Measurements from ENCODE around the gene ANKRD6. TPM values are rescaled to one million over a fixed set of nuclear protein-coding genes. Genes with fewer than 3 reads are reported as not detected.

ANKRD6 gene
- total RNA-seq, 6 experiments from 2014 or later, result 5.3 to 14.8 (median 8.3) TPM

DNA sequence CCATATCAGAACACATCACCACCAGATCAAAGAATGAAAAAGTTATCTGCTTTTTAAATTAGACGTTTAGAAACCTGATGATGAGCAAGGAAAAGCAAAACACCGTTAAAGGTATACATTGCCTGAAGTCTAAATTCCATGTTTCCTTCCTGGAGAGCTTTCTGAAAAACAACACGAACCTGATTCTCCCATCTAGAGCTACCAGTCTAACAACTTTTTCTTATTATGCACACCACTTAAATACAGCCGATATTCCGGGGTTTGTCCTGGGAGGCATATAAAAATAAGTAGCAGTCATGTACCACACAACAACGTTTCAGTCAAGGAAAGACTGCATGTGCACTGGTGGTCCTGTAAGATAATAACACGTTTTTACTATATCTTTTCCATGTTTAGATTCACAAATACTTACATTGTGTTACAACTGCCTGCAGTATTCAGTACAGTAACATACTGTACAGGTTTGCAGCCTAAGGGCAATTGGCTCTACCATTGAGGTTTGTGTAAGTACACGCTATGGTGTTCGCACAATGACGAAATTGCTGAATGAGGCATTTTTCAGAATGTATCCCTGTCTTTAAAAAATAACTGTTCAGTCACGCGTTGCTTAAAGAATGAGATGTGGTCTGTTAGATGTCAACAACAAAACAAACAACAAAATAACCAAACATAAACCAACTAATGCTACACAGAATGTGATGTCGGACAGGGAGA lies 224.7 kb downstream of the ANKRD6 start:
- ATAC-seq (no peak), DNase-seq (no peak)
- Histone ChIP-seq H3K9me3 (no peaks in the 10 kb centered on the region), H3K27me3 (no peaks in the 10 kb centered on the region), H3K36me3 (peaks cover 5 to 100% (median 43%) of the 10 kb centered on the region in 4 donors), H3K4me1 (no peaks in the 10 kb centered on the region), H3K4me3 (no peak overlapping the region), H3K27ac (no peak overlapping the region)
- WGBS (ENCODE audit: insufficient coverage, low coverage, low lambda C conversion rate, missing lambda C conversion rate), result 88% methylated on average over 13 of the region's 13 CpGs
- intact Hi-C loops (cut with DNase I), result no loop called here
- no peak for TF ChIP-seq POLR2A (IDR thresholded peaks at IDR 0.05)
- TF ChIP-seq, protein P1, sequence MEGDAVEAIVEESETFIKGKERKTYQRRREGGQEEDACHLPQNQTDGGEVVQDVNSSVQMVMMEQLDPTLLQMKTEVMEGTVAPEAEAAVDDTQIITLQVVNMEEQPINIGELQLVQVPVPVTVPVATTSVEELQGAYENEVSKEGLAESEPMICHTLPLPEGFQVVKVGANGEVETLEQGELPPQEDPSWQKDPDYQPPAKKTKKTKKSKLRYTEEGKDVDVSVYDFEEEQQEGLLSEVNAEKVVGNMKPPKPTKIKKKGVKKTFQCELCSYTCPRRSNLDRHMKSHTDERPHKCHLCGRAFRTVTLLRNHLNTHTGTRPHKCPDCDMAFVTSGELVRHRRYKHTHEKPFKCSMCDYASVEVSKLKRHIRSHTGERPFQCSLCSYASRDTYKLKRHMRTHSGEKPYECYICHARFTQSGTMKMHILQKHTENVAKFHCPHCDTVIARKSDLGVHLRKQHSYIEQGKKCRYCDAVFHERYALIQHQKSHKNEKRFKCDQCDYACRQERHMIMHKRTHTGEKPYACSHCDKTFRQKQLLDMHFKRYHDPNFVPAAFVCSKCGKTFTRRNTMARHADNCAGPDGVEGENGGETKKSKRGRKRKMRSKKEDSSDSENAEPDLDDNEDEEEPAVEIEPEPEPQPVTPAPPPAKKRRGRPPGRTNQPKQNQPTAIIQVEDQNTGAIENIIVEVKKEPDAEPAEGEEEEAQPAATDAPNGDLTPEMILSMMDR (IDR thresholded peaks at IDR 0.05), result no peak

DNA sequence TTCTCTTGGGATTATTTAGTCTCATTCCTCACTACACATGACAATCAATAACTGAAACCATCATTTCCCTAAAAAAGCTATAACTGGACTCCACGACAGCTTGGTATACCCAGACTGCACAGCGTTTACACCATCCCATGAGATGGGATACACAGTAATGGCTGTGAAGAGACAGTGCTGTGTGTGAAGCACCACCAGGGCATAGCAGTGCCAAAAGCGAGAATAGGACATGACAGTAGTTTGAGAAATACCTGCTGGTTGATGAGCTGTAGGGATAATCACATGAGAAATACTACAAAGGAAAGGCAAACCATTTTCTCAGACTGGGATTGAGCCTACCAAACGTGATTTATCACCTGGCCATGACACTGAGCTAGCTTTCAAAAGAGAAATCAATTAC lies 228.0 kb downstream of the ANKRD6 start:
- no peak for ATAC-seq
- H3K27me3 ChIP-seq, result no peaks in the 10 kb centered on the region
- H3K36me3 ChIP-seq, result peaks cover 5 to 100% (median 42%) of the 10 kb centered on the region in 4 donors
- 96% methylated on average over 4 of the region's 4 CpGs for WGBS (ENCODE audit: insufficient coverage, low coverage, low lambda C conversion rate, missing lambda C conversion rate)
- no peaks in the 10 kb centered on the region for H3K9me3 ChIP-seq
- DNase-seq, result no peak
- H3K4me1 ChIP-seq, result no peaks in the 10 kb centered on the region
- intact Hi-C loops (cut with DNase I), result no loop called here
- TF ChIP-seq, protein P1 (IDR thresholded peaks at IDR 0.05), result no peak
- no peak for TF ChIP-seq POLR2A (IDR thresholded peaks at IDR 0.05)
- no peak overlapping the region for H3K4me3 ChIP-seq
- no peak overlapping the region for H3K27ac ChIP-seq

DNA sequence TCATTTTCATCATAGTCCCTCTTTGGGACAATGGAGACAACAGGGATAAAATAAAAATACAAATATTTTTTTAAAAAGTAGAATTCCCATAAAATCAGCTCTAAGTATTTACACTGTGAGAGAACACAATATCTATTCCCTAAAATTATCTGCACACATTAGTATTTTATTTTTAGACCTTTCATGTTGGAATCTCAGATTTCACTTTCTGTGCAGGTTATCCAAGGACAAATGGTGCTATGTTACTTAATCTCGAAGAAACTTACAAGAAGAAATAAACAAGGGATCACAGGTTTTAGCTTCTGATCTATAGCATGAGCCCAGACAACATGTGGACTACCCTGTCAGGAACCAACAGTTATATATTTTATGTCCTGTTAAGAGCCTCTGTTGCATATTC lies 228.6 kb downstream of the ANKRD6 start:
- ATAC-seq (no peak), DNase-seq (no peak)
- Histone ChIP-seq H3K36me3 (peaks cover 5 to 100% (median 42%) of the 10 kb centered on the region in 4 donors), H3K27me3 (no peaks in the 10 kb centered on the region), H3K4me3 (no peak overlapping the region), H3K9me3 (no peaks in the 10 kb centered on the region), H3K4me1 (no peaks in the 10 kb centered on the region), H3K27ac (no peak overlapping the region)
- TF ChIP-seq, protein P1 (IDR thresholded peaks at IDR 0.05), result no peak
- no peak for TF ChIP-seq POLR2A (IDR thresholded peaks at IDR 0.05)
- WGBS (ENCODE audit: insufficient coverage, low coverage, low lambda C conversion rate, missing lambda C conversion rate), result 87% methylated on average over 1 of the region's 1 CpG
- intact Hi-C loops (cut with DNase I), result no loop called here

DNA sequence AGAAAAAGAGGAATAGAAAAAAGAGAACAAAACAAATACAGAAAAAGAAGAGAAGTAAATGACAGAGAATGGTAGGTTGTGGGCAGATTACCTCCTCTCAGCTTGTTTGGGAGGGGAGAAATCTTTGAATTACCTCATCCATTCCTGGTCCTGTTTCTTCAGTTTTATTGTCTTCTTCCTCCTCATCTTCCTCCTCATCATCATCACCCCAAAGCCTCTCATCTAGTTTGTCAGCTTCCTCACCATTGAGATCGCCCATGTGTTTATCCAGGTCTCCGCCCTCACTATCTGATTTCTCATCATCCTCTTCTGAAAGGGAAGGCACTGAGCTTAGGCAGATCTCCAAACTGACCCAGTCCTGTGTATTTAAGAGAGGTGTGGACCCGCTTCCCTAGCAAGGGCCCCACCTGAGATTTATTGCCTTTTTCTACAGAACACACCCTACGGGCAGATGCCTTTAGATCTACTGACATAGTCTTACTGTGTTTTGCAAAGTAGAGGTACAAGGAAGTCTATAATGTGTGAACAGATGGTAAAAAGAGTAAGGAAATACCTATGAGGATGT lies 229.8 kb downstream of the ANKRD6 start:
- peaks cover 5 to 100% (median 35%) of the 10 kb centered on the region in 4 donors for H3K36me3 ChIP-seq
- no peaks in the 10 kb centered on the region for H3K4me1 ChIP-seq
- DNase-seq (no peak), ATAC-seq (no peak)
- H3K4me3 ChIP-seq, result no peak overlapping the region
- no peak overlapping the region for H3K27ac ChIP-seq
- TF ChIP-seq POLR2A (IDR thresholded peaks at IDR 0.05), result no peak
- TF ChIP-seq, protein P1 (IDR thresholded peaks at IDR 0.05), result no peak
- no peaks in the 10 kb centered on the region for H3K27me3 ChIP-seq
- H3K9me3 ChIP-seq, result no peaks in the 10 kb centered on the region
- intact Hi-C loops (cut with DNase I), result no loop called here
- 93% methylated on average over 4 of the region's 4 CpGs for WGBS (ENCODE audit: insufficient coverage, low coverage, low lambda C conversion rate, missing lambda C conversion rate)

Data from right lobe of liver (tissue), 6 donors.